GM21447 (cell line): Measurements from ENCODE around the gene NEIL3.

Experiments
- ATAC-seq: cut with Tn5 transposase; IDR thresholded peaks from one replicate; pipeline ENCODE4 v1.9.1; 2021; ENCODE audit not compliant: unreplicated experiment

Gene NEIL3

DNA sequence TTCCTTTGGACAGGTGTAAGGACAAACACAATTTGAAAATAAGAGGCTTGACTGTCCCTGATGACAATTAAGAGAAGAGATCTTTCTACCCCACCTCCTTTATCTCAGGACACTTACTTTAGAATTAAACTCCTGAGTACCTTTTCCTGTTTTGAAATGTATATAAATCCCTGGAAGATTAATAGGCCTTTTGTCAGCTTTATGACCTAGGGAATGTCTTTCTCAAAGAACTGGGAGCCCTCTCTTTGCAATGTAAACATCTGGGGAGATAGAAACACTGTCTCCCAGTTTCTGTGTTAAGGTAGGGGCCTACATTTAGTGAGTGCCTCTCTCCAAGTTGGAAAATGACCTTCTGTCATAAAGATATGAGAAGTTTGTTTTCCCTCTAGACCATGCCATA, 100.9 kb downstream of the NEIL3 start:
- ATAC-seq, result no peak

DNA sequence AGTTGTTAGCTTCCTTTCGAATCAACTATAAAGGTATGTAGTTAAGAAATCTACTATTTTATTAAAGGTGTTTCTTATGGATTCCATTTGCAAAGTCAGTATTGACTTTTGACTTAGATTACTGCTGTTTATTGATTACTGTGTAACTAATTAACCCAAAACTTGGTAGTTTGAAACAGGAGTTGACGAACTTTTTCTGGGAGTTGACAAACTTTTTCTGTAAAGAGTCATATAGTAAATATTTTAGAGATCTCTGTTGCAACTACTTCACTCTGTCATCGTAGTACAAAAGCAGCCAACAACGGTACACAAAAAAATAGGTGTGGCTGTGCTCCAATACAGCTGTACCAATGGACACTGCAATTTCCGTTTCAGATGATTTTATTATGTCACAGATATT, 102.3 kb downstream of the NEIL3 start:
- ATAC-seq, result no peak
